Smooth muscle cell of bladder (primary cell): Measurements from ENCODE around the gene MORC2. TPM values are rescaled to one million over a fixed set of nuclear protein-coding genes. Genes with fewer than 3 reads are reported as not detected.

Experiments used
- total RNA-seq: library from RNA; depleted of rRNA; stranded (reverse); fragments of >200 nt; gene quantifications from 2 replicates; pipeline ENCODE4 v1.2.3, GENCODE V29; 2014

MORC2 gene
- 11.6 and 11.7 TPM in 2 replicates for total RNA-seq

GRCh38 chr22:30968015-30968923, at the start of gene MORC2:
TSS of gene MORC2 (minus strand) at chr22:30968774. CDS start at chr22:30967889, 885 bp downstream.

DNA sequence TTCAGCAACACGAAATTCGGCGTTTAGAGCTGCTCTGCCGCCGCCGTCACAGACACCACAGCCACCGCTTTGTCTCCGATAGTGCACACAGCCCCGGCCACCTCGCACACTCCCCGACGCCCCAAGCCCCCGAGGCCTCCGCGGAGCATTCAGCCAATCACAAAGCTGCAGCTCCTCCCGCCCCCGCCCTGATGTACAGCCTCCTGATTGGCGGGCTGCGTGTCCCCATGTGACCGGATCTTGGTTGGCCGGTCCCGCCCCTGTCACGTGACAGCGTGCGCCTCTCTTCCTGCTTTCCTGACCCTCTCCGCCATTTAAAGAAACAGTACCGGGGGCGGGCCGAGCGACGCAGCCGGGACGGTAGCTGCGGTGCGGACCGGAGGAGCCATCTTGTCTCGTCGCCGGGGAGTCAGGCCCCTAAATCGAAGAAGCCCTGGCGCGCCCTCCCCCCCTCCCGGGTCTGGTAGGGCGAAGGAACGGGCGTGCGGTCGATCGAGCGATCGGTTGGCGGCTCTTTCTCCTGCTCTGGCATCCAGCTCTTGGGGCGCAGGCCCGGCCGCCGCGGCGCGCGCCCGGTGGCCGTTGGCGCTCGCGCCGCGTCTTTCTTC, 454 bp upstream of the MORC2 start, which contains the start of gene TUG1:
Gene TUG1 (plus strand): TSS at position 342 of the 608 bp plus-strand sequence.

Other genes with a start within 250 kb of the MORC2 start
- 27.3 and 28.3 TPM in 2 replicates for gene TUG1, start 491 bp upstream of the MORC2 start, total RNA-seq
- 80.2 and 108 TPM in 2 replicates for gene SMTN, start 112.5 kb upstream of the MORC2 start, total RNA-seq
- 171 and 196 TPM in 2 replicates for gene SELENOM, start 138.8 kb upstream of the MORC2 start, total RNA-seq
- gene INPP5J, start 154.2 kb upstream of the MORC2 start, total RNA-seq, result 0.09 and 0.14 TPM in 2 replicates
- 0.57 TPM in 1 of 2 replicates, not detected in the other for gene PLA2G3, start 171.7 kb upstream of the MORC2 start, total RNA-seq
- 26.3 and 31.9 TPM in 2 replicates for gene RNF185, start 191.4 kb upstream of the MORC2 start, total RNA-seq
- gene LIMK2, start 243.5 kb upstream of the MORC2 start, total RNA-seq, result 17.2 and 36.0 TPM in 2 replicates